Calu3 (cell line): ENCODE data around the gene EEPD1. TPM values are rescaled to one million over a fixed set of nuclear protein-coding genes. Genes with fewer than 3 reads are reported as not detected.
A peak's percentile ranks its signal among the peaks of the same experiment; 100 is the strongest.
"Not testable (repeated sequence)": the region's sequence is repeated elsewhere in the genome, so short reads cannot be mapped to it uniquely, and the experiment has no call there.

Source experiments
- Bru-seq: library from RNA; stranded (reverse); fragments of 400-500 nt; gene quantifications from one replicate; lab custom pipeline; 2021; lab: Mats Ljungman, UMichigan
- BruChase-seq, 2 experiments: library from RNA; stranded (reverse); fragments of 400-500 nt; gene quantifications; one replicate each; lab custom pipeline; 2021; lab: Mats Ljungman, UMichigan
- BruUV-seq: library from RNA; stranded (reverse); fragments of 400-500 nt; replicated peaks from 2 replicates; lab custom pipeline; 2021; lab: Mats Ljungman, UMichigan
- CTCF ChIA-PET: fragments of 300-600 bp; sonication (Branson Sonifier 250); formaldehyde crosslinking; loops from one replicate; lab custom pipeline; 2022; ENCODE audit warnings: antibody characterized with exemption; lab: Charles Lee
- DNase-seq: peaks from one replicate; pipeline ENCODE4 v3.0.0; 2022
- H3K27ac Mint-ChIP-seq: one replicate; pipeline ENCODE4 v1.8.0; 2022; ENCODE audit warnings: mixed read lengths; ENCODE audit not compliant: unreplicated experiment
- H3K27me3 Mint-ChIP-seq: one replicate; pipeline ENCODE4 v1.8.0; 2022; ENCODE audit warnings: mixed read lengths; ENCODE audit not compliant: unreplicated experiment
- H3K36me3 Mint-ChIP-seq: one replicate; pipeline ENCODE4 v1.8.0; 2022; ENCODE audit warnings: mild to moderate bottlenecking, moderate library complexity, mixed read lengths; ENCODE audit not compliant: insufficient read depth, unreplicated experiment
- H3K4me1 Mint-ChIP-seq: one replicate; pipeline ENCODE4 v1.8.0; 2022; ENCODE audit warnings: mild to moderate bottlenecking, low read depth, mixed read lengths; ENCODE audit not compliant: unreplicated experiment
- H3K4me3 Mint-ChIP-seq: one replicate; pipeline ENCODE4 v1.8.0; 2022; ENCODE audit warnings: mild to moderate bottlenecking, low read depth, moderate library complexity, mixed read lengths; ENCODE audit not compliant: unreplicated experiment
- H3K9me3 Mint-ChIP-seq: one replicate; pipeline ENCODE4 v1.8.0; 2022; ENCODE audit warnings: low read depth, mixed read lengths; ENCODE audit not compliant: unreplicated experiment
- CTCF ChIP-seq: fragments of 200-600 bp; IDR thresholded peaks from one replicate; pipeline ENCODE4 v1.8.0; 2022; ENCODE audit warnings: antibody characterized with exemption; ENCODE audit not compliant: unreplicated experiment
- intact Hi-C: fragments of 100-400 bp; cut with micrococcal nuclease; formaldehyde crosslinking; loops from one replicate; pipeline ENCODE4 v1.10.0; 2022; ENCODE audit not compliant: unreplicated experiment
- long read RNA-seq: library from polyadenylated mRNA; stranded (forward); transcript quantifications from one replicate; pipeline ENCODE4 v2.0.0, GENCODE V29; 2022
- total RNA-seq: library from RNA; stranded (reverse); gene quantifications from 2 replicates; pipeline ENCODE4 v1.2.3, GENCODE V29; 2022

EEPD1 gene
- 48.8 and 55.5 TPM in 2 replicates for total RNA-seq
- percentile 95 among the genes with signal in this experiment for Bru-seq, nascent RNA
- BruChase-seq, experiment 1, labeled RNA remaining after a 6-hour chase = percentile 85 among the genes with signal in this experiment
- percentile 86 among the genes with signal in this experiment for BruChase-seq, experiment 2, labeled RNA remaining after a 2-hour chase
- long read RNA-seq, full-length matches to known transcripts = 28 of 67 reads
- long read RNA-seq, partial matches to known transcripts = 24 of 67 reads
- long read RNA-seq, other reads (novel, unspliced or antisense) = 15 of 67 reads

- Mint-ChIP-seq H3K27me3 (no peaks in the 10 kb centered on the region), H3K27ac (peak within 1 kb of the TSS; percentile 74), H3K36me3 (peaks cover 56% of the 10 kb centered on the region), H3K9me3 (no peaks in the 10 kb centered on the region), H3K4me1 (peaks cover 57% of the 10 kb centered on the region), H3K4me3 (peak within 1 kb of the TSS; percentile 93)
- peak; percentile 11 for TF ChIP-seq CTCF
- DNase-seq = peak; percentile 100
- CTCF ChIA-PET = interaction anchor here (0.6 to 1.4 kb wide), 3 partner anchors 17 to 107 kb away, joined by 3 read pairs; no protein-coding TSS in a partner anchor
- intact Hi-C loops = loop anchor here (2.0 to 5.0 kb wide), 3 partner anchors 24 to 116 kb away; no protein-coding TSS in a partner anchor
- no TSS peak for BruUV-seq
Observed at GRCh38 chr7:36152756-36153570, at the start of gene EEPD1. Gene EEPD1 (plus strand): TSS chr7:36153254. CDS start chr7:36154325, 1,071 bp downstream.

- DNase-seq = no peak
- no peaks in the 10 kb centered on the region for H3K27me3 Mint-ChIP-seq
- H3K4me1 Mint-ChIP-seq = peaks cover 15% of the 10 kb centered on the region
- H3K27ac Mint-ChIP-seq = no peak overlapping the region
- intact Hi-C loops = no loop called here
- CTCF ChIA-PET = no interaction called here
- peaks cover under 1% of the 10 kb centered on the region for H3K36me3 Mint-ChIP-seq
- H3K9me3 Mint-ChIP-seq = peaks cover 7% of the 10 kb centered on the region
- no TSS peak for BruUV-seq
- H3K4me3 Mint-ChIP-seq = no peak overlapping the region
- TF ChIP-seq CTCF = no peak
Observed at GRCh38 chr7:36103837-36104561, 49.1 kb upstream of the EEPD1 start.

- H3K27me3 Mint-ChIP-seq, BruUV-seq, intact Hi-C loops, H3K4me3 Mint-ChIP-seq, DNase-seq, H3K9me3 Mint-ChIP-seq, H3K36me3 Mint-ChIP-seq, H3K27ac Mint-ChIP-seq: not testable (repeated sequence)
- CTCF ChIA-PET = interaction anchor here (2.0 kb wide), 1 partner anchor 8 kb away, joined by 7 read pairs; no protein-coding TSS in a partner anchor
- peaks cover 23% of the 10 kb centered on the region for H3K4me1 Mint-ChIP-seq
Observed at GRCh38 chr7:36106972-36107908, 45.8 kb upstream of the EEPD1 start.

GRCh38 chr7:36107926-36108631 is 45.0 kb upstream of the EEPD1 start:
- Mint-ChIP-seq H3K4me3 (no peak overlapping the region), H3K27ac (no peak overlapping the region), H3K36me3 (peaks cover 5% of the 10 kb centered on the region), H3K4me1 (peaks cover 28% of the 10 kb centered on the region), H3K27me3 (no peaks in the 10 kb centered on the region), H3K9me3 (no peaks in the 10 kb centered on the region)
- TF ChIP-seq CTCF = no peak
- no peak for DNase-seq
- no TSS peak for BruUV-seq
- CTCF ChIA-PET = interaction anchor here (0.7 kb wide), 1 partner anchor 21 kb away, joined by 3 read pairs; no protein-coding TSS in a partner anchor
- intact Hi-C loops = no loop called here
